GM21423 (cell line): ENCODE measurements around the gene PLAC9.

ENCODE experiments used
- ATAC-seq: cut with Tn5 transposase; IDR thresholded peaks from one replicate; pipeline ENCODE4 v1.9.1; 2021; ENCODE audit warnings: mild to moderate bottlenecking, moderate library complexity; ENCODE audit not compliant: unreplicated experiment

Gene PLAC9

DNA sequence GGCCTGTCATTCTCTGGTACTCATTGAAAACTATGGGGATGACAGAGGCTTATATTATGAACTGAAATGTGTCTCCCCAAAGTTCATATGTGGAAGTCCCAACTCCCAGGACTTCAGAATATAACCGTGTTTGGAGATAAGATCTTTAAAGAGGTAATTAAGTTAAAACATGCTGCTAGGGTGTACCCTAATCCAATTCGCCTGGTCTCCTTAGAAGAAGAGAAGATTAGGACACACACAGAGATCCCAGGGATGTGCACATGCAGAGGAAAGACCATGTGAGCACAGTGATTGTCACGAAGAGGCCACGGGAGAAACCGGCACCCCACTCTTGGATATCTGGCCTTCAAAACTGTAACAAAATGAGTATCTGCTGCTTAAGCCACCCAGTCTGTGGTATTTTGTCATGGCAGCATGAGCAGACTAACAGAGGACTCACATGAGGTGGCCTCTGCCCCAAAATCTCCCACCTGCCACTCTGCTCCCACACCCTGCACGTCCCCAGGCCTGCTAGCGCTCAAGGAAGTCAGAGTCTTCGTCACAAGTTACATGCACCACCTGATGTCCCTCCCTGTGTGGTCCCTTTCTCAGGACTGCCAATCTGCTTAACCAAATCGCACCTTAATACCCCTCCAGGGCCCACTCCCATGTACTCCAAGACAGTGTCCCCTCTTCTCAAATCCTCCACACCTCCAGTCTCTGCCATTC lies 26.8 kb downstream of the PLAC9 start:
- ATAC-seq: no peak

DNA sequence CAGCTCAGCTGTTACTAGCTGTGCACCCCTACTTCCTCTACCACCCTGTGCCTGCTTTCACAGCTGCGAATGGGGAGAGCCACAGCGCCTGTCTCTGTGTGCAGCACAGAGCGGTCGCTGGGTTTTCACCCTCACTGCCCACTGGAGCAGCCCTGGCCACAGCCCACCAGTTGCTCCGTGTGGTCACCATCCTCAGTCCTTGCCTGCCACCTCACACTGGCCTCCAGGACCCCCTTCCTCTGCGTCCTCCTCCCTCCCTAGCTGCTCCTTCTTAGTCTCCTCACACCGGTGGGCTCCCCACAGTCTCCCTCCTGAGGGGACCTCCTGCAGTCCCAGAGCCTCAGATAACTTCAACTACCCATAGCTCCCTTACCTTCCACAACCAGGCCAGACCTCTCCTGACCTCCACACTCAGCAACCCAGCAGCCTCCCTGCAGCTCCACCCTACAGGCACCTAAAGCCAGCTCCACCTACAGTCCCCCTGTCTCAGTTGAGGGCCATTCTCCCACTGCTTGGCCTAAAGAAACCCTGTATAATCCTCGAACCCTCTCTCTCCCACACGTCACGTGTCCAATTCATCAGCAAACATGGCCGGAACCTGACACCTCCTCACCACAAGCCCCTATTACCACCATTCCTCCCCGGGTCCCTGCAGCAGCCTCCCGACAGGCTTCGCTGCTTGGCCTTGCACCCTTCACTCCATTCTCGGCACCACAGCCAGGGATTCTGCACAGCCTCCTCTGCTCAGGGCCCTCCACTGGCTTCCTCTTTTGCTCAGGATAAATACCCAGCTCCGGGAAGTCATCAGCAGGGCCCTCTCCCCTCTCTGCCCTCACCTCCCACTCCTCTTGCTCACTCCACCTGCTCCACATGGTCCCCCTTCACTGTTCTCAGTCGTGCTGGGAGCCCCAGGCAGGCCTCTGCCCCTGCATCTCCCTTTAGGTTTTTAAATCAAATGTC lies 28.1 kb downstream of the PLAC9 start:
- no peak for ATAC-seq

DNA sequence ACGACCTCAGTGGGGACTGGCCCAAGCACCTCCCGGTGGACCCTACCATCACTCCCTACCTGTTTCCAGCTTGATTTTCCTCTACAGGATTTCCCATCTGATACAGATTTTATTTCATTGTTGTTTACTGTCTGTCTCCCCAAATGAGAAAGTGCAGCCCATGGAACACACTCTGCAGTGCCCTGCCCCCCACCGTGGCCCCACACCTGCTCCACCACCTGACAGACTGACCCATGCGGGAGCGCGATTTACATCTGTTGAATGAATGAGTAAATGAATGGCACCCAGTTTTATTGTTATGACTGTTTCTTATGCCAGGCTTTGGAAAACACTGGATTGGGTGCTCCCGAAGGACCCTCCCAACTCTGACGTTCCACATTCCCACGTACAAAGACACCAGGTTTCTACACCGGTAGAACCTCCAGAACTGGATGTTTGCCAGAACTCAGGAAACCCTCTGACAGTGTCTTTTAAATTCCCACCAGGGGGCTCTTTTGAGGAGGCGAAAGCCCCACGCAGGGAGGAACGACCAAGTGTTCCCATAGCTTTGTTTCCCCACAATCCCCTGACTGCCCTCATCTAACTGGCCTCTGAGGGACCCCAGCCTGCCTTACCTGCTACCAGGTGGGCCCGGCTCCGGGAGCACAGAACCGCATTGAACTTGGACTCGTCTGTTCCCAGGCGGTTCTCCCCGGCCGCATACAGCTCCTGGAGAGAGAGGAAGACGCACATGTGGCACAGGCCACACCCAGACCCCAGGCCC lies 29.0 kb downstream of the PLAC9 start:
- no peak for ATAC-seq

GRCh38 chr10:80163741-80164341 lies 31.3 kb downstream of the PLAC9 start:
- no peak for ATAC-seq

GRCh38 chr10:80164596-80164995 lies 32.1 kb downstream of the PLAC9 start:
- no peak for ATAC-seq

DNA sequence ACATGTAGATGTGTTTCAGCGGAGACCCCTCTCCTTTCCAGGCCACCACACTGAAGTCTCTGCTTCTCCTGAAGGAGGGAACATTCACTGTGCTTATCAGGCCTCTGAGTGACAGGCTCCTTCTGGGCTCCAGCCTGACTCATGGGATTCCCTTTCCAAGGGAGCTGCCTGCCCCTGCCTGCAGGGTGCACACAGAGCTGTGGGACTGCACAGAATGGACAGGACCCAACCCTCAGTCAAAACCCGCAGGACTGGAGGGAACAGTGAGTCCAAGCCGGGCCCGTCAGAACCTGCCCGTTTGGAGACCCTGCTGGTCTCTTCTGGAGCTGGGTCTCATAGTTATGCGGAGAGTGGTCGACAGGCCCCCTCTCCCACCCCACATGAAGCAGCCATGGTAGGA lies 32.6 kb downstream of the PLAC9 start:
- no peak for ATAC-seq

DNA sequence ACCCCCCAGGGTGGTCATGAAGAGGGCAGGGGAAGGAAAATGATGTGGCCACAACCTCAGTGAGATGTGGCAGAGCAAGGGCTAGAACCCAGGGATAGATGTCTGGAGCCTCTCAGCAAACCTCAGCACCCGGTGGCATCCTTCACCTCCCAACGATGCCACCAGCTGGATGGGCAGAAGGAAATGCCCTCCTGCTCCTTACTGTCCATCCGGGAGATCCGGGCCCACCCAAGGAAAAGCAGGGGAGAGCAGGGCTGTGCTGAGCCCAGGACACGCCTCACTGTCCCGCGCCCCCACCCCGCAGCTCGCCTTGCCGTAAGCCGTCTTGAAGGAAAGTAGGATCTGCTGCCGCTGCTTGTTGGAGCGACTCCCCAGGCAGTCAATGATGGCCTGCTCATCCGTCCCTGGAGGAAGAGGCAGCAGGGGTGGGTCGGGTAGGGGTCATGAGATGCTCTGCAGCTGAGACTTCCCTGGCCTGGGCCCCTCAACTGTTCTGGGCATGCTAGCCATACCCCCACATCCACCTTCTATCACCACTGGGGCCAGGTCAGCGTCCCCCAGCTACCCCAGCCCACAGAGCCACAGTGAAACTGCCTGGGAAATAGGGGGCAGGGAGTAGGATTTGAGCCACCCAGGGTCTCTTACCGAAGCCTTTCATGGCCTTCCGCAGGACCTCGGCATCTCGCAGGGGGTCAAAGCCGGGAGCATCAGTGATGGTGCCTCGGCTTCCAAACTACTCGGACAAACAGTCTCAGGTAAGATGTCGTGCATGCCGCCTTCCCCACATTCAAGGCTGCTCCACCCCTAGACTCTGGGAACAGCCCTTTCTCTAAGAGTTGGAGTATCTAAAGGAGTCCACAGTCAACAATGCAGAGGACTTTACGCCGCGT lies 34.3 kb downstream of the PLAC9 start:
- ATAC-seq: no peak

DNA sequence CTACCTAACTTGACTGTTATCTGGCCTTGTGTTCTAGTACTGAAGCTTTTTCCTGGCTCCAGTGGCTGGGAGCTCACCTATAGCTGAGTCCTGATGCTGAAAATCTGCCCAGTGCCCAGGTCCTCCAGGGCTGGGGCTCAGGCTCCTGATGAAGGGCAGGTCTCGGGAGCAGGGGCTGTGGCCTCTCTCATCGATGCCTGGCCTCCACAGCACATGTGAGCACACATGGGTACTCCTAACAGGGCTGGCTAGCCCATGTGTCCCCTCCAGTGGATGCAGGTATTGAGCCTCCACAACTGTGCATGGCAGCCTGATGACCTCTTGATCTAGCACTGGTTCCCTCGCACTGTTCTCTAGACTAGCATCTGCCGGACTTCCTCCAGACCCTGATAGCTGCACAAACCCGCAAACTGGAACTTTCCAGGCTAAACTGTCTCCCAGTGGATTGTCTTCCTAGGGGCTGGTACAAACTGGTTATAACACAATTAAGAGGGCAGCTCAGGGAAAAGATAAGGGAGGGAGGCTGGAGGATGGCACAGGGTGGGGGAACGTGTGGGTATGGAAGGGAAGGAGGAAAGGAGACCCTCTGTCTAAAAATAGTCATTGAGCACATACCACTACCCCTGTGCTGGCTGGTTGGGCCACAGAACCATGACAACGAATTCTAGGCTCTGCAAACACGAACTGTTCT lies 35.1 kb downstream of the PLAC9 start:
- no peak for ATAC-seq

DNA sequence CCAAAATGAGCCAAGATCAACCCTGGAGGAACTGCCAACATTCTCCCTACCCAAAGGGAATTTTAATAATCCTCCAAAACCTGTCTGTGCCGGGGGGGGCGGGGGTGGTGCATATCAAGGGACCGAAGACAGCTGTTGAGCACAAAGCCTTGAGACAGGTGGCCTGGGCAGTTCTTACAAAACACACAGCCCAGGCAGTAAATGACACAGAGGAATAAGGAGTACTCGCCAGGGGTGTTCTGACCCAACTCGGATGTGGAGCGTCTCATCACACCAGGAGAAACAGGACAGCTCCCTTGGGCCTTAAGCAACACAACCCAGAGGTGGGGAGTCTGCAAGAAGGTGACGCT lies 35.6 kb downstream of the PLAC9 start:
- no peak for ATAC-seq

- no peak for ATAC-seq
Measured at GRCh38 chr10:80168679-80169380, 36.3 kb downstream of the PLAC9 start.

- ATAC-seq: no peak
Measured at GRCh38 chr10:80170026-80170425, 37.5 kb downstream of the PLAC9 start.

GRCh38 chr10:80170641-80171040 lies 38.1 kb downstream of the PLAC9 start:
- no peak for ATAC-seq

- ATAC-seq: no peak
Measured at GRCh38 chr10:80171248-80171660, 38.7 kb downstream of the PLAC9 start.

GRCh38 chr10:80172896-80173295 lies 40.4 kb downstream of the PLAC9 start:
- ATAC-seq: no peak

DNA sequence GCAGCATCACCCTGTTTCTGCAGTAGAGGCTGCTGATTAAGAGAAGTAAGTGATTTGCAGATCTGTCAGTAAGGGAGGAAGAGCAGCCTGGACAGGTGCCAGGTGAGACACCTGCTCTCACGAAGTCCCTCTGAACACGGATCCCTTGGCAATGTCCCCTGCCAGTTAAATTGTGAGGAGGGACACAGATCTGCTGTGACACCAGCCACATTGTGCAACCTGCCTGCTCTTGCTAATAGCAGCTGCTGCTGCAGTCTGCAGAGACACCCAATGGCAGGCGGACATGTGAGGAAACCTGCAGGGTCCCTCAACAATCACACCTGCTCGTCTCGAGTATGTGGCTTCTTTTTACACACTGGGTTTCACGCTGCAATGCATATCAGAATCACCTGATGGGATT lies 40.9 kb downstream of the PLAC9 start:
- ATAC-seq: no peak

DNA sequence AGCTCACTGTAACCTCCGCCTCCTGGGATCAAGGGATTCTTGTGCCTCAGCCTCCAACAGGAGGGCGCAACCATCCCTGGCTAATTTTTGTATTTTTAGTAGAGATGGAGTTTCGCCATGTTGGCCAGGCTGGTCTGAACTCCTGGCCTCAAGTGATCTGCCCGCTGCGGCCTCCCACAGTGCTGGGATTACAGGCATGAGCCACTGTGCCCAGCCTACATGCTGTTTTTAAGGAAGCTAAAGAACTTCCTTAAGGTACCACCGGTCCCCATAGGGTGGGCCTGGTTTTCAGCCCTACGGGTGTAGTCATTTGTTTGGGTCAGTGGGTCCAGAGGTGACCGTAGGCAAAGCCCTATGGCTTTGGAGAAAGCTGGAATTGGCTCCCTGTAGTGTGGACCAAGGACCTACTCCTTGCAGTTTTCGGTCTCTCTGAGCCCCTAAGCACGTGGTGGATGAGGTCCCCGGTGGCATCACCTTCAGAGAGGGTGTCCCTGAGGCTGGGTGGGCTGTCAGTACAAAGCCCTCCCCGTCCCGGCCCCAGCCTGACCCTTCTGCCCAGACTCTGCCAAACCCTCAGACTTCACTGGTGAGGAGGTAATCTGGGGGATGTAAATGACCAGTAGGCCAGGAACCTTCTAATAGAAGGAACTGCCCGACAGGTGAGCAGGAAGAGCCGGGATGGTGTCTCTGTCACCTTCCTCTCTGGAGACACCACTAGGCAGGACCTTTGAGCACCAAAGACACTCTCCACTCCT lies 42.3 kb downstream of the PLAC9 start:
- no peak for ATAC-seq

- no peak for ATAC-seq
Measured at GRCh38 chr10:80176526-80176925, 44.0 kb downstream of the PLAC9 start.
